Neural progenitor cell (in vitro differentiated cells): ENCODE data around the gene PER1.

ENCODE experiments used
- EZH2phosphoT487 ChIP-seq: fragments of 200-600 bp; sonication (generic); IDR thresholded peaks from 2 replicates; pipeline ENCODE4 v1.6.1; 2017; ENCODE audit warnings: antibody characterized with exemption
- TF ChIP-seq, protein P1 (sequence below): fragments of 200-600 bp; sonication (generic); IDR thresholded peaks from 2 replicates; pipeline ENCODE4 v1.5.1; 2017; ENCODE audit warnings: antibody characterized with exemption, mild to moderate bottlenecking

DNA sequence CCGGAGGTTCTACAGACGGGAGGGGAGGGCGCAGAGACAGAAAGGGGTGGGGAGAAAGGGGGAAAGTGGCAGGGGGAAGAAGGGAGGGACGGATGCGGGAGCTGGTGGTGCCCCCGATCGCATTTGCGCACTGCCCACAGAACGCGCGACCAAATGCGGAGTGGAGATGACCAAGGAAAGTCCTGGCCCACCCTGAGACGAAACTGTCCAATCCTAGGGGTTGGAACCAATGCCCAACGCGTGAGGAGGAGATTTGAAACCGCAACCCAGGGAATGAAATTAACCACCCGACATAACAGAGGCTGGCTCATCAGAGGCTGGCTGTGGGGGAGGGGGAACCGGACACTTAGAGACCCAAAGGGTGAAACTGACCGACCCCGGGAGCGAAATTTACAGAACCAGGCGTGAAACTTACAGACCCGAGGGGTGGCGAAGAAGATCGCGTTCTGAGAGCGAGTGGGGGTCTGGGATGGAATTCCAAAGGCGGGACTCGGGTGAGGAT is 29.7 kb downstream of the PER1 start:
- TF ChIP-seq, protein P1, sequence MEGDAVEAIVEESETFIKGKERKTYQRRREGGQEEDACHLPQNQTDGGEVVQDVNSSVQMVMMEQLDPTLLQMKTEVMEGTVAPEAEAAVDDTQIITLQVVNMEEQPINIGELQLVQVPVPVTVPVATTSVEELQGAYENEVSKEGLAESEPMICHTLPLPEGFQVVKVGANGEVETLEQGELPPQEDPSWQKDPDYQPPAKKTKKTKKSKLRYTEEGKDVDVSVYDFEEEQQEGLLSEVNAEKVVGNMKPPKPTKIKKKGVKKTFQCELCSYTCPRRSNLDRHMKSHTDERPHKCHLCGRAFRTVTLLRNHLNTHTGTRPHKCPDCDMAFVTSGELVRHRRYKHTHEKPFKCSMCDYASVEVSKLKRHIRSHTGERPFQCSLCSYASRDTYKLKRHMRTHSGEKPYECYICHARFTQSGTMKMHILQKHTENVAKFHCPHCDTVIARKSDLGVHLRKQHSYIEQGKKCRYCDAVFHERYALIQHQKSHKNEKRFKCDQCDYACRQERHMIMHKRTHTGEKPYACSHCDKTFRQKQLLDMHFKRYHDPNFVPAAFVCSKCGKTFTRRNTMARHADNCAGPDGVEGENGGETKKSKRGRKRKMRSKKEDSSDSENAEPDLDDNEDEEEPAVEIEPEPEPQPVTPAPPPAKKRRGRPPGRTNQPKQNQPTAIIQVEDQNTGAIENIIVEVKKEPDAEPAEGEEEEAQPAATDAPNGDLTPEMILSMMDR = no peak
- TF ChIP-seq EZH2phosphoT487 = no peak
